Iris pigment epithelial cell (primary cell): ENCODE measurements around the gene HMCES.
"Not testable (repeated sequence)": the region's sequence is repeated elsewhere in the genome, so short reads cannot be mapped to it uniquely, and the experiment has no call there.

Experiments used
- DNase-seq: peaks from one replicate; pipeline ENCODE4 v3.0.0-alpha.2; 2011; ENCODE audit warnings: low read depth

Gene HMCES

DNA sequence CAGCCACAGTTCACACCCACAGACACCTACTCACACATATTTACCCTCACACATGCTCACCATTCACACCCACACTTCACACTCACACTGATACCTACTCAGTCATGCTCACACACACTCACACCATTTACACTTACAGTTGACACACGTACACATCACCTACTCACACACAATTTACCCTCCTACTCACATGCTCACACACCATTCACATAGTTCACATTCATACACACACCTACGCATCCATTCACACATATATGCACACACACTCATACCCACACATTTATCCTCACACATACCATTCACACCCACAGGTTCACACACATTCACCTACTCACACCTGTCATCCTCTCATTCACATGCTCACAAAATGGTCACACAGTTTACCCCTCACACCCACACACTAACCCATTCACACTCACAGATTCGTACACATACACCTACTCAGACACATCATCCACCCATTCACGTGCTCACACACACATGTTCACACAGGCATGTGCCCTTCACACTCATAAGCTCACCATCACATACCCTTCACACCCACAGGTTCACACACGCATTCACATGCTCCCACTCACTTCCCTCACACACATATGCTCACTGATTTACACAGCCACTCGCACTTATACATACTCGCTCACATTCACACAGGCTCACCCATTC, 42.3 kb downstream of the HMCES start:
- no peak for DNase-seq

DNA sequence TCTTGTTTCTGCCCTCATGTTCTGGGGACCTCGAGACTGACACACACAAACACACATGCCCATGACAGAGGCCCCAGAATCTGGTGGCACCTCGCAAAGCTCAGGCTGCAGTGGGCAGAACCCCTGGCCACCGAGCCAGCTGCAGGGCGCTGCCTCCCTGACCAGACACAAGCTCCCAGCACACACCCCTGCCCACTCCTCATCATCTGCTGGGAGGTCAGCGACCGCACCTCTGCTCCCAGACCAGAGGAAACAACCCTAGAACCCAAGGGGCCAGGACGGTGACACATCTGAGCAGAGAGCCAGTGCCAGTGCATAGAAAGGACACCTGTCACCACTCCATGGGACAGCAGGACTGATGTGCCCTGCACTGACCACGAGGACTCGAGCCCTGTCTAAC, 43.2 kb downstream of the HMCES start:
- no peak for DNase-seq

DNA sequence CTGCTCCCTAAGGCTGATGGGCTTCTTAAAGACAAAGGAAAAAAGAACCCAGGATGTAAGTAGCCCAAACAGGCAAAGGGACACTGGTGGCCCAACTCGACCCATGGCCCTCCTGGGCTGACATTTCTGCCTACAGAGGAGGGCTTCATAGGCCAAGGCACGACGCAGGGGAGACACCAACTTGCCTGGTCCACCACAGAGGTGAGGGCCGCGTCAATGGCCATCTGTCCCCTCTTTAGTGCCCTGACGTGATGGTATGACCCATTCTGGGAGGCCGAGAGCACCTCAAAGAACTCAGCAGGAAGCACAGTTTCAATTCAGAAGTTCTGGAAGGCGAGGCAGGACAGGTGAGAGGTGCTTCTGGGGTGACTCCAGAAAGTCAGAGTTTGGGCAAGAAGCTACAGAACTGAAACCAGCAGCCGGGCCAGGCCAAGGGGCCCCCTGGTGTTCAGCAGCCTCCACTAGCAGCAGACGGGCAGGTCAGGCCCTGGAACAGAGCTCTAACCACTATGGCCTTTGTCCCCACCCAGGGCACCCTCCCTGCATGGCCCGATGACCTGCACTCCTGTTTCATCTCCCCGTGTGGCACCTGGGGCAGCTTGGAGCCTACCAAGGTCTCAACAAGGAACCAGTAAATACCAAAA, 45.1 kb downstream of the HMCES start:
- no peak for DNase-seq

DNA sequence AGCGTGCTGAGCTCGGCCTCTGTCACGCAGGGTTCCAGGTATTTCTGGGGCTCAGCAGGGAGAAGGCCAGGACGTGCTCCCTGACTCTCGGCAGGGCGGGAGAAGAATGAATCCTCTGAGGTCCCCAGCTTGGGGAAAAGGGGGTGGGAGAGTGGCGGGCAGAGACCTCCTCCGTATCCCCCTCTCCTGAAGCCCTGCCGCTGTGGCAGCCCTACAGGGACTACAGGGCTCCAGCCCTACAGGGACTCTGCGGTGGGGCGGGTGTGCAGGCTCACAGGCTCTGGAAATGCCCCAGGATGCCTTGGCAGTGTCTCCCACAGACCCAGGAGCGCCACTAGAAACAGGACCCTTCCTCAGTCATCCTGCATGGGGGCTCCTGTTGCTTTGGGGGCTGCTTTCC, 46.2 kb downstream of the HMCES start:
- no peak for DNase-seq

DNA sequence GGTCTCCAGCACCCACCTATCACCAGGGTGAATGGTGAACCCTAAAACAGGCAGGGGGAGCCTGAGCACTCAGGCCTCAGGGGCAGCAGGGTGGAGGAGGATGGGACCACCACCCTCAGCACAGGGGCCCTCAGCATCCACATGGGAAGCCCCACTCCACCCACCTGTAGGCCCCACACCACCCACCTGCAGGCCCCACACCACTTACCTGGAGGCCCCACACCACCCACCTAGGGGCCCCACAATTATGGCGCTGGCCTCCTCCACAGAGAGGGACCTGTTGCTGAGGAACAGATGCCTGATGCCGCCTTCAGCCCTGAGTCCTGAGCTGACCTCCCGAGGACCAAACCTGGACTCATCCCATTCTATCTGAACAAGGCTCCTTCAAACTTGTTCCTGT, 46.7 kb downstream of the HMCES start:
- DNase-seq: no peak

DNA sequence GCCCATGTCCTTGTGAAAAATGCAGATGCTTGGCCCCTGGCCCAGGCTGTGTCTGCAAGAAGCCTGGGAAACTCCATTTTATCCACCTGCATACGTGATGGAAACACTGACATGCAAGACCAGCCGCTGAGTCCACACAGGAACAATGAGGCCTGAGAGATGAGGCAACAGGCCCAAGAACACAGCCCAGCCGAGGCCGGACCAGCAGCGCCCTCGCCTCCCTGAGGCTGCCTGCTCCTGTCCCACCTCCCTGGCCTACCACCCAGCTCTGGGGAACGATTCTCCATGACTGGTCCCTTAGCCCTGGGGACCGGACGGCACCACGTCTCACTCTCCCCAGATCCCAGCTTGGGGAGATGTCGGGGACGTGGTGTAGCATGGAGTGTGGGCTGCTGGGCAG, 47.5 kb downstream of the HMCES start:
- no peak for DNase-seq

DNA sequence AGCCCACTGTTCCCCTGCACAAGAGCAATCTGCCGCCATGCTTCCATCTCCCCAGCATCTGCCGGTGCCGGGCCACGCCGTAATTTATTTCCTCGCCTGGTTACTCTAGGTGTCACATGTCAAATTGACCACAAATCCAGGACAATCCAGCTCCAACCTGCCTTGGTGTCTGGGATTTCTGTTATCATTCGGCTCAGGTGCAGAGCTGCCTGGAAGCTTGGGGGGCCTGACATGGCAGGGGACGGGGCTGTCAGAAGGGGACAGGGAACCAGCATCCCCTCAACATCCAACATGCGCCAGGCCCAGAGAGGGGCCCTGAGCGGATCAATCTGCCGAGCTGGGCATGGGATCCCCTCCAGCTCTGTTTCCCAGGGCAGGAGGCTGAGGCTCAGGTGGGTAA, 47.9 kb downstream of the HMCES start:
- DNase-seq: no peak

DNA sequence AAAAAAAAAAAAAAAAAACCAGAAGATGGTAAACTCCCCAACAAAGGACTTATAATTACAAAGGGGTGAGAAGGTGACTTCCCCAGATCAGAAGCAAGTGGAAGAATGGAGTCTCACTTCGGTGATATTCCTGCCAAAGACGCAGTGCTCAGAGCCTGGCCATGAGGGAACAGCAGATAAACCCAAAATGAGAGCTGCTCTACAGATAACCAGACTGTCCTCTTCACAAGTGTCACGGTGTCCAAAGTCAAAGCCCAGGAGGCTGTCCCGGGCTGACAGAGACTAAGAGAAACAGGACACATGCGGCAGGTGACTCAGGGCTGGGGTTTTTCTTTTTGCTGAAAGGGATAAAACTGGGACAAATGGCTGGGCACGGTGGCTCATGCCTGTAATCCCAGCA, 48.8 kb downstream of the HMCES start:
- no peak for DNase-seq

DNA sequence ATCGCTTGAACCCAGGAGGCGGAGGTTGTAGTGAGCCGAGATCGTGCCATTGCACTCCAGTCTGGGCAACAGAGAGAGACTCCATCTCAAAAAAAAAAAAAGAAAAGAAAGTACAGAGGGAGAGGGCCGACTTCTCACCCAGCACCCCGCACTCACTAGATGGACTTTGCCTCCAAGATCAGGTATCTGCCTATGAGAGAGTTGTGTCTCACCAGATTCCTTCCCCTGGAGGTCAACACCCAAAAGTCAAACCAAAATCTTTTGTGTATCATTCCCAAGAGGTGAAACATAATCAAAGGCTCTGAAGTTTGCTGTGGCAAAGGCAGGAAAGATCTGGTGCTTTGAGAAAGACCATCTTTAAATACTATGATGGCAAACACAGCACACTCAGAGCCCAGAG, 51.2 kb downstream of the HMCES start:
- no peak for DNase-seq

DNA sequence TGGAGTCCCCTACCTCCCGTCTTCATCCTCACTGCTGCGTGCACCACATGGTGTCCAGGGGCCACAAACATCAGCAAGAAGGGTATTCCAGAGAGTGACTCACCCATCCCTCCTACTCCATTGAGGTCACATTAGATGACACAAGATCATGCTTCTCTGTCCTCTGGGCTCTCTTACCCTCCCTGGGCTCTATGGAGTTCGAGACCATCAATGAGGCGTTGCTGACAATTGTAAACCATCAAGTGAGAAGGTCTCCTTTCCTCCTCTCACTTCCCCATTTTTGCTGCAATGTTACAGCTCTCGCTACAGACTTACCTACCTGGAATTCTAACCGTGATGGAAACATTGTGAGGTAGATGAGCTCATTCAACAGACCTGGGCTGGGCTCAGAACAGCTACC, 51.7 kb downstream of the HMCES start:
- DNase-seq: no peak

DNA sequence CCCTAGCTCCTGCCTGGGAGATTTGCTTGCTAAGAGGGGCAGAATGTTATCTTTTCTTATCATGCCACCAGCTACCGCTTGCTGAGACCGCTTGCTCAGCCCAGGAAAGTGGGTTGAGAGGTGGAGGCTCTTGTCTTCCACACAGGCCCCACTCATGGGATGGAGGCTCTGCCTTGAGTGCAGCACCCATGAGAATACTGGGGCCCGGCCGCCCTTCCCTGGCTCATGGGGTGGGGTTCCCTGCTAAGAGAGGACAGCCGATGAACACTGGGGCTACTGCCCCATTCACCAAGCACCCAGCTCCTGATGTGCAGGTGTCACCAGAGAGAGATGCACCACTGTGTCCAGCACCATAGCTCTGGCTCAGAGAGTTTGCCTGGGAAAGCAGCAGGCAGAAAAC, 55.2 kb downstream of the HMCES start:
- no peak for DNase-seq

DNA sequence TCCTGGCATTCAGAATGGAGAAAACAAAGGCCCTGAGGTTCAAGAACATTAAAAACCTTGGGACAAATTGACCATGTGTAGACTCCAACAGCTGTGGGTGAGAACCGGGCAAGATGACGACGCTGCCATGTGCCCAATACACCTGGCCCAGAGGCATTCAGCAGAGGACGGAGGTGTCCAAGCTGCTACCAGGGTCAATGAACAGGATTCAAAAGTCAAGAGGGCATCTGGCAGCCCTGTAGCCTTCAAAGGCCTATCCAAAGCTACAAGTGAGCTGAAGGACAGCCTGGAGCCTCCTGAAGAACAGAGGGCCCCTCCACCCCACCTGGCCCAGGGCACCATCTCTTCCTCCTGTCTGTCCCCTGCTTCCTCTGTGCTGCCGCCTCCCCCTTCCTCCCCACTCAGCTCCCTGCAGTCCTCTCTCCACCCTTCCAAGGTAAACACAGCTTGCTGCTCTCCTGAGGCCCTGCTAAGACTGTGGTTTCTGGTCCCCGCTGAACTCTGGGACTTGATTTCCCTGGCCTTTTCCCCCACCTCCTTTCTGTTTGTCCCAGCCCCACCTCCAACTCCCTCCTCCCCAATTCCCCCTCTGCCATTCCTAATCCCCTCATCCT, 57.5 kb downstream of the HMCES start:
- DNase-seq: no peak

DNA sequence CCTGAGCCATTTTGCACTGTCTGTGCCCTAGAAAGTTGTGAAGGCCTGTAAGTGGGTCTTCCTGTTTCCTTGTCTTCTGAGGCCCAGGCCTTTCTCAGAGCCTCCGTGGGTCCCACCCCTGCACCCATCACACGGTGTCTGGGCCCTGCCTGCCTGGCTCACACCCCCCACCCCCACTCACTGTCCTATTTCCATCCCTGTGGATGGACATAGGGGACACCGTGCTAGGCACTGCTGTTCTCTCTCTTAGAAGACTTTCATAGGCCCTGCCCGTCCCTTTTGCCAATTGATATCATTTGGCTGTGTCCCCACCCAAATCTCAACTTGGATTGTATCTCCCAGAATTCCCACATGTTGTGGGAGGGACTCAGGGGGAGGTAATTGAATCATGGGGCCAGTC, 59.0 kb downstream of the HMCES start:
- DNase-seq: not testable (repeated sequence)

DNA sequence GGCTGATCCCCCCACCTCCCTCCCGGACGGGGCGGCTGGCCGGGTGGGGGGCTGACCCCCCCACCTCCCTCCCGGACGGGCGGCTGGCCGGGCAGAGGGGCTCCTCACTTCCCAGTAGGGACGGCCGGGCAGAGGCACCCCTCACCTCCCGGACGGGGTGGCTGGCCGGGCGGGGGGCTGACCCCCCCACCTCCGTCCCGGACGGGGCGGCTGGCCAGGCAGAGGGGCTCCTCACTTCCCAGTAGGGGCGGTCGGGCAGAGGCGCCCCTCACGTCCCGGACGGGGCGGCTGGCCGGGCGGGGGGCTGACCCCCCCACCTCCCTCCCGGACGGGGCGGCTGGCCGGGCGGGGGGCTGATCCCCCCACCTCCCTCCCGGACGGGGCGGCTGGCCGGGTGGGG, 60.5 kb downstream of the HMCES start:
- DNase-seq: not testable (repeated sequence)

DNA sequence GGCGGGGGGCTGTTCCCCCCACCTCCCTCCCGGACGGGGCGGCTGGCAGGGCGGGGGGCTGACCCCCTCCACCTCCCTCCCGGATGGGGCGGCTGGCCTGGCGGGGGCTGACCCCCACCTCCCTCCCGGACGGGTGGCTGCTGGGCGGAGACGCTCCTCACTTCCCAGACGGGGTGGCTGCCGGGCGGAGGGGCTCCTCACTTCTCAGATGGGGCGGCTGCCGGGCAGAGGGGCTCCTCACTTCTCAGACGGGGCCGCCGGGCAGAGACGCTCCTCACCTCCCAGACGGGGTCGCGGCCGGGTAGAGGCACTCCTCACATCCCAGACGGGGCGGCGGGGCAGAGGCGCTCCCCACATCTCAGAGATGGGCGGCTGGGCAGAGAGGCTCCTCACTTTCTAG, 61.2 kb downstream of the HMCES start:
- not testable (repeated sequence) for DNase-seq

DNA sequence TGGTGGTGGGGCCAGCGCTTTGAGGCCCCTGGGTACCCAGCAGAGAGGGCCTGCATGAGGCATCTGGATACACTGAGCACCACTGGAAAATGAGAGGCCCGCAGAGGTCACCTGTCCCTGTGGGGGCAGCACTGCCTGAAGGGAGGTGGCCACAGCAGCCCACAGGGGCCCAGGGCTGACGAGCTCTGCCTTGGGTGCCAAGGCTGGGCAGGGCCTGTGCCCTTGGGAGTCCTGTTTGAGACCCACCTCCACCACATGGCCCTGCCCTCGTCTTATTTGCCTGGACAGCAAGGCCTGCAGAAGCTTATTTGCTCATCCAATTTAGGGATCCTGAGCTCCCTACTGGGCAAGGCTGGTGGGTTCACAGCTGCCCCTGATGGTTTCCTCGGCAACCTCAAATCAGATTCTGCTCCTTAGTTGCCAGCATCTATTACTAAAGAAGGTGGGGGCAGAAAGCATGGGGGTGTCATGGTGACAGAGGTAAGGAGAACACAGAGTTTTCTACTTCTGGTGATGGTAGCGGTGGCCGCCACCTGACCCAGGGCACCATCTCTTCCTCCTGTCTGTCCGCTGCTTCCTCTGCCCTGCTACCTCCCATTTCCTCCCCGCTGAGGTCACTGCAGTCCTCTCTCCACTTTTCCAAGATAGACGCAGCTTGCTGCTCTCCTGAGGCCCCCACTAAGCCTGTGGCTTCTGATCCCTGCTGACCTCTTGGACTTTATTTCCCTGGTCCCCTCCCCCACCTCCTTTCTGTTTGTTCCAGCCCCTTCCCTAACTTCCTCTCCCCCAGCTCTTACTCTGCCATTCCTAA, 62.9 kb downstream of the HMCES start:
- DNase-seq: no peak

DNA sequence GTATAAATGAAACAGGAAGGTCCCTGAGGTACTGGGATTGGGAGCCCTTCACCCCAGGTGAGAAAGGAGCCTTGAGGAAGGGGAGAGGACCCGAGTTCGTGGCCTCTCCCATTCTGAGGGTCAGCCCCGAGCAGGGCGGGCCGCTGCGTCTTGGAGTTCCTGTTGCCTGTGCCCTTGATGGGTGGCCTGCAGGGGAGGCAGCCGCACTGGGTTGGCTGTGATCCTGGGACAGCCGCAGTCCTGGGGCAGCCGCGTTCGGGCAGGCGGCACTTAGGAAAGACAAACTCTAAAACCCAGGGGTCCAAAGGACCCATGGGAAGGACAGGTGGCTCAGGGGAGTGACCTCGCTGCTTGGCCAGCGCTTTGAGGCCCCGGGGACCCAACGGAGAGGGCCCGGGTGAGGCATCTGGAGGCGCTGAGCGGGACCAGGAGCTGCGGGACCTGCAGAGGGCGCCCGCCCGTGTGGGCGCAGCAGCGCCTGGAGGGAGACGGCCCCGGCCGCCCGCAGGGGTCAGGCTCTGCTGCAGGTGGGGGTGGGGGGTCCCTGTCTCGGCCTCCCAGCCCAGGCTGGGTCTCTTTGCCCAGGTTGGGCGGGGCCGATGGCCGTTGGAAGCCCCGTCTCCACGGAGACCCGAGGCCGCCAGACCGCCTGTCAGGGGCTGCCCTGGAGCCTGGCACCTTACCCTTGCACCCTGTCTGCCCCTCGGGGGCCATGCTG, 65.1 kb downstream of the HMCES start:
- peak; percentile 14 for DNase-seq

DNA sequence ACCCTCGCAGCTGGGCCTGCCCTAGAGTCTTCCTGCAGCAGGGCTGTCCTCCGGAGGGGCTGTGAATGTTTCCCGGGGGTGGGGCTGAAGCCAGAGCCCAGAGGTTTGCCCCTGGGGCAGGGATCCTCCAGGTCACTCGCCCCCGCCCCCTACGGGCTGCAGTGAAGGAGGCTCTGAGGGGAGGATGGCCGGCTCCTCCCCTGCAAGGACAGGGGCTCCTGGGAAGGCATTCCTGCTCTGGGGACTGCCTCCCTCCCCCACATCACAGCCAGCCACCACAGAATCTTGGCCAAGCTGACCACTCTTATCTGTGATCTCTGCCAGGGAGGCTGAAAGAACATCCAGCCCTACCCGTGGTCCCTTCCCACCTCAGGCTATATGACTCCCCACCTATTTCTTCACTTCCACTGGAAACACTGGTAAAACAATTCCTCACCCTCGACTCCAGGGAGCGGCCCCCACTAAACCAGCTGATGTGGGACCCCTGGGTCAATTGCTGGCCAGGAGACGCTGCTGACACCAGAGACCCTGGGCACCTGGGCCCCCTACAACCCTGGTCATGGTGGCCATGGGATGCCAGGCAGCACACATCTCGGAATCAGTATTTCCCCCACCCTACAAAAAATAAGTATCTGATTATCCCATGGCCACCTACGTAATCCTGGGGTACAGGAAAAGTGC, 66.0 kb downstream of the HMCES start:
- no peak for DNase-seq

DNA sequence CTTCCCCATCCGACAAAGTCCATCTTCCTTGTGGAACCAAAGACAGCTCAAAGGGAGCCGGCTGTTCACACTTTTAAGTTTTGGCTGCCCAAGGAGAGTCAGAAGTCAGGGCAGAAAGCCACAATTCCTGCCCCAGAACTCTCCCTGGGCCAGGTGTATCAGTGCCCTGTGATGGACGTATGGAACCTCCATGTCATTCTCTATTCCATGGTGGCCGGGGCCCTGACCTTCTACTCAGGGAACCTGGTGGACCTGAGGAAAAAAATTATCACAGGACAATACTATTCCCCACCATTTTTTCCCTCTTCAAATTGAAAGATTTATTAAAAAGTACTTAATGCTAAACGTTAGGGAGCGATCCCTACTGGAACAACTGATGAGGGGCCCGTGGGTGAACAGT, 66.6 kb downstream of the HMCES start:
- no peak for DNase-seq

DNA sequence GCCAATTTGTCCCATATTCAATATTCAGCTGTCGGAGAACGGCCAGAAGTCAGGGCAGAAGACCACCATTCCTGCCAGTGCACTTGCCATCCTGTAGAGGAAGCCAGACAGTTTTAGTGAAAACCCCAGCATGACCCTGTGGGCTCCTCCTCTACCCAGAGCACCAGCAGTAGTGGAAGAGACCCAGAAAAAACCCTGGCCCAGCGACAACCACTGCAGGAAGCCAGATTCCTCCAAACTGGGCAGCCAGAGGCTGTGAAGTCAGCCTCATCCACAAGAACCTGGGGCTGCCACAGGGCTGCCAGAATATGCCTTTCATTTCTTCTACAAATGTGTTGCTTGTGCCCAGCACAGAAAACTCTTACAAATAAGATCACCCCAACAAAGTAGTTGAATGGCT, 67.3 kb downstream of the HMCES start:
- DNase-seq: no peak

DNA sequence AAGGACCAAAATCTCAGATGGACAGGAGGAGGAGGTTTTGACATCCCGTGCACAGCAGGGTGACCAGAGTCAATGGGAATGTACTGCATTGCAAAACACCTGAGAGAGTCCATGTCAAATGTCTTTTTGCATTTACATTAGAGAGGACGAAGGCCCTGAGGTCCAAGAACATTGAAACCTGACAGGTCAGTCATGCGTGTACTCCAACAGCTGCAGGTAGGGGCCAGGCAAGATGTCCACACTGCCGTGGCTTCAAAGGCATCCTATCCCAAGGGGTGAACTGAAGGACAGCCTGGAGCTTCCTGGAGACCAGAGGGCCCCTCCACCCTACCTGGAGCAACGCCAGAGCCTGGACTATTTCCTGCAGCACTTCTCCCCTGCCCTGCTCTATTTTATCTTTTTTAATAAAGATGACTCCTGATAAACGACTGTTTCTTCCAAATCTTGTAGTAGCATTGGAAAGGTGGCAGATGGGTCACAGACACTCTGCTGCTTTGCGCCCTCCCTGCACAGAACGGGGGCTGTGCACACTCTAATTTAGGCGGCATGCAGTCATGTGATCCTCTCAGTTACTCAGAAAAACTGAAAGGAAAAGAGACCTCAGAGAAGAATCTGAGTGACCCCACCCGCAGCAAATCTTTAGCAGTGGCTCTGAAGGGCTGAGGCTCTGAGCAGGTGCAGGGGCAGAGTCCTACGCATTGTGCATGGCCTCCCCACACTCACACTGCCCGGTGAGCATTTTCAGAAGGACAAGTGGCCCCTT, 68.2 kb downstream of the HMCES start:
- DNase-seq: no peak
